GM10266 (cell line): ENCODE results near the gene TBC1D3I.
"Not testable (repeated sequence)": the region's sequence is repeated elsewhere in the genome, so short reads cannot be mapped to it uniquely, and the experiment has no call there.

ENCODE experiments used
- DNase-seq: peaks from one replicate; pipeline ENCODE4 v3.0.0; 2012; ENCODE audit errors: extremely low spot score
- CTCF ChIP-seq: IDR thresholded peaks from 2 replicates; pipeline ENCODE4 v1.5.1; 2012; ENCODE audit warnings: mild to moderate bottlenecking, low read depth; ENCODE audit not compliant: control insufficient read depth, insufficient read depth; ENCODE audit errors: missing control alignments

TBC1D3I gene

GRCh38 chr17:36264470-36264869 is at the start of gene TBC1D3I:
TSS of gene TBC1D3I (minus strand) at chr17:36264570. CDS start at chr17:36262985, 1,585 bp downstream.
- DNase-seq = not testable (repeated sequence)

GRCh38 chr17:36295161-36295560 is 30.8 kb upstream of the TBC1D3I start:
- not testable (repeated sequence) for DNase-seq

- not testable (repeated sequence) for DNase-seq
Measured at GRCh38 chr17:36289965-36290612, 25.7 kb upstream of the TBC1D3I start.

- DNase-seq = not testable (repeated sequence)
Measured at GRCh38 chr17:36284219-36284618, 19.8 kb upstream of the TBC1D3I start.

- not testable (repeated sequence) for DNase-seq
Measured at GRCh38 chr17:36283256-36283655, 18.9 kb upstream of the TBC1D3I start.

GRCh38 chr17:36242046-36242445 is 22.3 kb downstream of the TBC1D3I start:
- not testable (repeated sequence) for DNase-seq

GRCh38 chr17:36229644-36230043 is 34.7 kb downstream of the TBC1D3I start:
- peak; percentile 23 for TF ChIP-seq CTCF
- not testable (repeated sequence) for DNase-seq

GRCh38 chr17:36222967-36223366 is 41.4 kb downstream of the TBC1D3I start:
- DNase-seq = not testable (repeated sequence)

- DNase-seq = not testable (repeated sequence)
Measured at GRCh38 chr17:36221581-36222100, 42.7 kb downstream of the TBC1D3I start.

GRCh38 chr17:36220737-36221580 is 43.4 kb downstream of the TBC1D3I start:
- not testable (repeated sequence) for DNase-seq

- DNase-seq = not testable (repeated sequence)
Measured at GRCh38 chr17:36219556-36219955, 44.8 kb downstream of the TBC1D3I start.

- DNase-seq = not testable (repeated sequence)
Measured at GRCh38 chr17:36215406-36216308, 48.7 kb downstream of the TBC1D3I start.

- no peak for TF ChIP-seq CTCF
- no peak for DNase-seq
Measured at GRCh38 chr17:36214918-36215317, 49.5 kb downstream of the TBC1D3I start.
